Muscle layer of colon (tissue), 2 donors: ENCODE measurements around the gene PIGK.
"Not testable (repeated sequence)": the region's sequence is repeated elsewhere in the genome, so short reads cannot be mapped to it uniquely, and the experiment has no call there.

ENCODE experiments used
- H3K27ac ChIP-seq: one replicate; pipeline ENCODE4 v1.7.0; 2013; ENCODE audit warnings: low read depth, mild to moderate bottlenecking, low read length, moderate library complexity
- H3K27me3 ChIP-seq, 2 donors: one replicate each; pipeline ENCODE4 v1.7.0; 2013; ENCODE audit warnings: low read length in 2 of 2, mild to moderate bottlenecking in 2 of 2; ENCODE audit not compliant: insufficient read depth in 2 of 2, control insufficient read depth in 1 of 2
- H3K36me3 ChIP-seq: one replicate; pipeline ENCODE4 v1.7.0; 2013; ENCODE audit warnings: mild to moderate bottlenecking, low read length; ENCODE audit not compliant: insufficient read depth
- H3K4me1 ChIP-seq: one replicate; pipeline ENCODE4 v1.7.0; 2013; ENCODE audit warnings: mild to moderate bottlenecking, low read length; ENCODE audit not compliant: insufficient read depth
- H3K4me3 ChIP-seq, 2 donors: one replicate each; pipeline ENCODE4 v1.7.0; 2013; ENCODE audit warnings: low read length in 2 of 2, low read depth in 1 of 2, mild to moderate bottlenecking in 1 of 2, moderate library complexity in 1 of 2
- H3K9ac ChIP-seq: one replicate; pipeline ENCODE4 v1.7.0; 2013; ENCODE audit warnings: low read length
- H3K9me3 ChIP-seq: one replicate; pipeline ENCODE4 v1.7.0; 2013; ENCODE audit warnings: mild to moderate bottlenecking, low read length
- donor health status: abdominal sarcoma.
- donor health status: Adenocarcinoma of cecum.

Gene PIGK

GRCh38 chr1:77188770-77189169, 30.5 kb downstream of the PIGK start:
- no peaks in the 10 kb centered on the region for H3K4me1 ChIP-seq
- H3K9ac ChIP-seq: no peak overlapping the region
- H3K36me3 ChIP-seq: no peaks in the 10 kb centered on the region
- no peak overlapping the region for H3K4me3 ChIP-seq
- no peak overlapping the region for H3K27ac ChIP-seq
- H3K9me3 ChIP-seq: no peaks in the 10 kb centered on the region
- H3K27me3 ChIP-seq: no peaks in the 10 kb centered on the region

GRCh38 chr1:77186907-77187306, 32.3 kb downstream of the PIGK start:
- not testable (repeated sequence) for H3K27ac ChIP-seq, H3K4me1 ChIP-seq, H3K36me3 ChIP-seq, H3K27me3 ChIP-seq, H3K9me3 ChIP-seq, H3K4me3 ChIP-seq, H3K9ac ChIP-seq

- H3K9me3 ChIP-seq: no peaks in the 10 kb centered on the region
- no peak overlapping the region for H3K4me3 ChIP-seq
- H3K36me3 ChIP-seq: no peaks in the 10 kb centered on the region
- H3K9ac ChIP-seq: no peak overlapping the region
- no peaks in the 10 kb centered on the region for H3K27me3 ChIP-seq
- H3K27ac ChIP-seq: no peak overlapping the region
- no peaks in the 10 kb centered on the region for H3K4me1 ChIP-seq
These were observed 37.1 kb downstream of the PIGK start for GRCh38 chr1:77182083-77182482.

- Histone ChIP-seq H3K9ac (no peak overlapping the region), H3K27ac (no peak overlapping the region), H3K27me3 (no peaks in the 10 kb centered on the region), H3K4me1 (no peaks in the 10 kb centered on the region), H3K9me3 (no peaks in the 10 kb centered on the region), H3K4me3 (no peak overlapping the region), H3K36me3 (no peaks in the 10 kb centered on the region)
These were observed 39.6 kb downstream of the PIGK start for GRCh38 chr1:77179632-77180031.

GRCh38 chr1:77175230-77175844, 43.9 kb downstream of the PIGK start:
- Histone ChIP-seq H3K9me3 (no peaks in the 10 kb centered on the region), H3K27me3 (no peaks in the 10 kb centered on the region), H3K9ac (no peak overlapping the region), H3K4me3 (no peak overlapping the region), H3K4me1 (no peaks in the 10 kb centered on the region), H3K36me3 (no peaks in the 10 kb centered on the region), H3K27ac (no peak overlapping the region)

- H3K4me3 ChIP-seq: no peak overlapping the region
- H3K27me3 ChIP-seq: no peaks in the 10 kb centered on the region
- H3K9ac ChIP-seq: no peak overlapping the region
- H3K9me3 ChIP-seq: no peaks in the 10 kb centered on the region
- H3K36me3 ChIP-seq: no peaks in the 10 kb centered on the region
- H3K4me1 ChIP-seq: no peaks in the 10 kb centered on the region
- no peak overlapping the region for H3K27ac ChIP-seq
These were observed 48.5 kb downstream of the PIGK start for GRCh38 chr1:77170687-77171086.

GRCh38 chr1:77168358-77168757, 50.9 kb downstream of the PIGK start:
- Histone ChIP-seq H3K36me3 (no peaks in the 10 kb centered on the region), H3K27me3 (no peaks in the 10 kb centered on the region), H3K27ac (no peak overlapping the region), H3K9me3 (no peaks in the 10 kb centered on the region), H3K4me3 (no peak overlapping the region), H3K4me1 (no peaks in the 10 kb centered on the region), H3K9ac (no peak overlapping the region)

- Histone ChIP-seq H3K36me3 (peaks cover 5% of the 10 kb centered on the region), H3K4me1 (no peaks in the 10 kb centered on the region)
These were observed 54.7 kb downstream of the PIGK start for GRCh38 chr1:77164434-77164944.

GRCh38 chr1:77159706-77160105, 59.5 kb downstream of the PIGK start:
- H3K9ac ChIP-seq, H3K4me1 ChIP-seq, H3K36me3 ChIP-seq, H3K4me3 ChIP-seq, H3K27ac ChIP-seq, H3K27me3 ChIP-seq, H3K9me3 ChIP-seq: not testable (repeated sequence)

More at GRCh38 chr1:77164434-77164944, 54.7 kb downstream of the PIGK start:
- Histone ChIP-seq H3K27me3 (no peaks in the 10 kb centered on the region), H3K27ac (no peak overlapping the region), H3K4me3 (no peak overlapping the region), H3K9ac (no peak overlapping the region), H3K9me3 (no peaks in the 10 kb centered on the region)

- H3K27me3 ChIP-seq: no peaks in the 10 kb centered on the region
- H3K36me3 ChIP-seq: peaks cover 5% of the 10 kb centered on the region
- H3K9me3 ChIP-seq: no peaks in the 10 kb centered on the region
- no peak overlapping the region for H3K4me3 ChIP-seq
- no peak overlapping the region for H3K27ac ChIP-seq
- H3K9ac ChIP-seq: no peak overlapping the region
- no peaks in the 10 kb centered on the region for H3K4me1 ChIP-seq
These were observed 63.0 kb downstream of the PIGK start for GRCh38 chr1:77156214-77156613.

GRCh38 chr1:77146270-77146669, 73.0 kb downstream of the PIGK start:
- Histone ChIP-seq H3K9me3 (no peaks in the 10 kb centered on the region), H3K9ac (no peak overlapping the region), H3K4me1 (no peaks in the 10 kb centered on the region), H3K36me3 (no peaks in the 10 kb centered on the region), H3K27ac (no peak overlapping the region), H3K4me3 (no peak overlapping the region), H3K27me3 (no peaks in the 10 kb centered on the region)

- Histone ChIP-seq H3K9ac (no peak overlapping the region), H3K27ac (no peak overlapping the region), H3K4me3 (no peak overlapping the region), H3K36me3 (no peaks in the 10 kb centered on the region), H3K9me3 (no peaks in the 10 kb centered on the region), H3K4me1 (no peaks in the 10 kb centered on the region), H3K27me3 (no peaks in the 10 kb centered on the region)
These were observed 75.6 kb downstream of the PIGK start for GRCh38 chr1:77143529-77144121.
